C4-2B (cell line): Measurements from ENCODE around the gene TAF1B.

ENCODE experiments used
- CTCF ChIP-seq: fragments of 450-650 bp; conservative IDR thresholded peaks from 2 replicates; pipeline ENCODE4 v1.5.1; 2017; ENCODE audit warnings: mild to moderate bottlenecking
- ZFX ChIP-seq: fragments of 450-650 bp; IDR thresholded peaks from 2 replicates; pipeline ENCODE4 v1.6.1; 2017

- no peak for TF ChIP-seq CTCF
- no peak for TF ChIP-seq ZFX
Observed at GRCh38 chr2:9796056-9797010, 46.9 kb upstream of the TAF1B start.
